Activated CD4-positive, alpha-beta T cell treated with anti-CD3 and anti-CD28 coated beads, Interleukin-2, amount 50 U/mL, for 4 hours (primary cell): ENCODE measurements around the gene CXCR2.
"Not testable (repeated sequence)": the region's sequence is repeated elsewhere in the genome, so short reads cannot be mapped to it uniquely, and the experiment has no call there.

Source experiments
- DNase-seq, 2 experiments: peaks; one replicate each; pipeline ENCODE4 v3.0.0-alpha.2; 2020

The CXCR2 gene

DNA sequence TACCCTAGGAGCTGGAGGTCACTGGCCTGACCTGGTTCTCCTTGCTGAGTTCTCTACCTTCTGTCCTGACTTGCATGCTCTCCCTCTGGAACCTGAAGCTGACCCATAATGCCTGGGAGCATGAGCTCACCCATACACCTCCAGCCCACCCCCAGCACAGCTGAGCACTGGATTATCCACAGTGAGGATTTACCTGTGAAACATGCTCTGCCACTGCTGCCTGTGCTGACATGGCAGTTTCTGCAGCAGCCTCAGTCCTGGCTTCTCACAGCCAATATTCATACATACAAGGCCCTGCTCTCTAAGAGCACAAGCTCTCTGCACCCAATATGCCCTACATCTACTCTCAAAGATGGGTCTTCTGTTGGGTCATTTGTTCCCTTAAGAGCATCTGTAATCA is 5.0 kb downstream of the CXCR2 start:
- DNase-seq, result no peak

DNA sequence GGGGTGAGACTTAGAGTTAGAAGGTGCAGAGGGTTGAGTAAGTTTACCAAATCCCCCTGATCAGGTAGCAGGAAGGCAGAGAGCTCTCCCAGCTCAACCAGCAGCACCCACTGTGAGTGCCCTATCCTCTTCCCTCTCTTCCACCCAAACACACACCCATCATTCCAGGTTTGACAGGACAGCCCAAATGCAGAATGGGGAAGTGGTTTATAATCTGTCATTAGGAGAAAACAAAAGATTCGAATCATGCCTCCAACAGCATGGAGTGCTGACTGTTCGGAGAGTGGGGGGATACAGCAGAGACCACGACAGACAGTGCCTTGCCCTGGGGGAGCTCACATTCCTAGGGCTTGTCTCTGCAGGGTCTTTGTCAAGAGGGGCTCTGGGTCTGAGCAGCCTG is 11.7 kb downstream of the CXCR2 start:
- no peak for DNase-seq

DNA sequence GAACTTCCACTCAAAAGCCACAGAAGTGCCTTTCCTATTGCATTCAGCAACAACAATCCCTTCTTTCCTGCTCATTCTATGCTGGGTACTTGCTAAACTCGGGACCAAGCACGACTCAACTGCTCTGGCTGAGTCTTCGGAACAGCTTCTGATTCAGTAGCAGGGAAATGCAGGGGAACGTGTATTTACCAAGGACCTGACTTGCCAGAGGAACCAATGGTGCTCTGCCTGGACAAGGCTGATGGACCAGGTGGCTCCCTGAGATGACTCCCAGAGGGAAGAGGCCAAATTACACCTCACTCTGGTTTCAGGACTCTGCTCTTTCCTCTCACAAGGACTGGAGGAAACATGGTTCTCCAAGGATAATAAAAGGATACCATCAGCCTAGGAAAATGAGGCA is 12.2 kb downstream of the CXCR2 start:
- DNase-seq, result no peak

DNA sequence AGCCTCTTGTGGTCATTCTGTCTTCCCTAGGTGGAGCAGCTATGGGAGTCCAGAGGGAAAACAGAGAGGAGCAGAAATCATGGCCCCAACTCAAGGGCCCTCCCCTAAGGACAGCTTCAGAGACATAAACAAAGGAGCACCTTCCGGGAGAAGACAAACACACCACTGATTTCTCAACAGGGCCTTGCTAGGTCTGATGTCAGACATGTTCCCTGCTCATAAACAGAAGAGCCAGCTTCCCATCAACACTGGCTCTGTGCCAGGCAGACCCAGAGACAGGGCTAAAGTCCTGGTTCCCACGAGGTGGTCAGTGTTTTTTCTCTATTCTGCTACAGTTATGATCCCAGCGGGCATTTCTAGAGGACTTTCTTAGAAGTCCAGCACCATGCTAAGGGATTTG is 19.3 kb downstream of the CXCR2 start:
- DNase-seq, result no peak

DNA sequence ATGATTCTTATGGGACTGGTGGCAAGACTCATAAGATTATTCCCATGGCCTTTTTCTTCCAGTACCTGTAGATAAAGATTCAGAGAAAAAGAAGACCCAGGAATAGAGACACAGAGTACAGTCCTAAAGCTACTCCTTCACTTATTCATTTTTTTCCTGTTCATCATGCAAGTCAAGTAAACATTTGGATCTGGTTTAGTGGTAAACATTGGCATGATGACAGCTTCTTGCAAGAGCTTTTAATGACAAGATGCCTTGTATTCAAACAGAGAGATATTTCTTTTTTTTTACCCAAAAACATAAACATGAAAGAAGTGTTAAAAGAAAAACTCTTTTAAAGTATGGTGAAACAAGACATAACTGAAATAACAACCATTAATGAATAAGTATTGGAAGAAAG is 20.2 kb downstream of the CXCR2 start:
- DNase-seq, result no peak

DNA sequence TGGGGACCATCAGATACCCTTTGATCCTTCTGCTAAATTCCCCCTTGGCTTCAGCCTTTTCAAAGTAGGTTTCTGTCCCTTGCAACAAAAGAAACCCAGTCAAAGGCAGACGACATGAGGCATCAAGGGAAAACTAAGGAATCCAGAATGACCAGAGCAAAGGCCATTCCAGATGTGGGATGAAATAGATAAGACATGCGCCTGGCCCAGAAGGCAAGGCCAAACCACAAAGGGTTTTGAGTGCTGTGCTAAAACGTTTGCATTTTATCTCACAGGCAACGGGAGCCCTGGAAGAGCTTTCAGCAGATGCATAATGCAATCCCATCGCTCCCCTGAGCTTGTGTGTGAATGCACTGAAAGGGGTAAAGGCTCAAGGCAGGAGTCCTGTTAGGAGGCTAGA is 23.3 kb downstream of the CXCR2 start:
- no peak for DNase-seq

DNA sequence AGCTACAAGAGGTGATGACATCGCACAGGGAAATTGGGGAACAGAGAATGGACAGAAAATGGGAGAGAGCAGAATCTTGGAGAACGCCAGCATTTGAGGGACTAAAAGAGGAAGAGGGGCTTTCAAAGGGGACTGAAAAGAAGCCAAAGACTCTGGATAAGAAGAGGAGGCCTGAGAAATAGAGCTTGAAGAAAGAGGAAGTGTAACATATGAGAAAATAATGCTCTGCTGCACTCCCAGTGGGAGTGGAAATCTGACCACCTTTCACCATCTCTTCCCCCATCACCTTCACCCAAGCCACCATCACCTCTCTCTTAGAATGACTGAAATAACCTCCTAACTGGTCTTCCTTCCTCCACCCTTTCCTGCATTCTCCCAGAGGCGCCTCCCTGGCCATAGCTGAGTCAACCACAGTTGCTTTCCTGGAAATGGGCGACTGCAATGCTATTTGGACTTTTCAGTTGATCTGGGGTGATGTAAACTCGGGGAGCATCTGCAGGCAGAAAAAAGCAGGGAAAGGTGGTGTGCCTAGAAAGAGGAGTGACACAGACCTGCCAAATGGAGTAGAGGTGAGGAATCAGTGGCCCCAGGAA is 24.1 kb downstream of the CXCR2 start:
- DNase-seq, result no peak

DNA sequence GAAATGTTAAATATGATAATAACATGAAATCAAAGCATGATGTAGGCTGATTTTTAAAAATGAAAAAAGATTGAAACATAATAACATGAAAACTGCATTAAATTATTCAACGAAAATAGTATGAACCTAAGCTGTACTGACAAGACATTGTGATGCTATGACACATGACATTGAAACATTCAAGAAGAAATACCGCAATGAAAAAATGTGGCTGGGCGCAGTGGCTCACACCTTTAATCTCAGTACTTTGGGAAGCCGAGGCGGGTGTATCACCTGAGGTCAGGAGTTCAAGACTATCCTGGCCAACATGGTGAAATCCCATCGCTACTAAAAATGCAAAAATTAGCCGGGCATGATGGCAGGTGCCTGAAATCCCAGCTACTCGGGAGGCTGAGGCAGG is 26.3 kb downstream of the CXCR2 start:
- no peak for DNase-seq

DNA sequence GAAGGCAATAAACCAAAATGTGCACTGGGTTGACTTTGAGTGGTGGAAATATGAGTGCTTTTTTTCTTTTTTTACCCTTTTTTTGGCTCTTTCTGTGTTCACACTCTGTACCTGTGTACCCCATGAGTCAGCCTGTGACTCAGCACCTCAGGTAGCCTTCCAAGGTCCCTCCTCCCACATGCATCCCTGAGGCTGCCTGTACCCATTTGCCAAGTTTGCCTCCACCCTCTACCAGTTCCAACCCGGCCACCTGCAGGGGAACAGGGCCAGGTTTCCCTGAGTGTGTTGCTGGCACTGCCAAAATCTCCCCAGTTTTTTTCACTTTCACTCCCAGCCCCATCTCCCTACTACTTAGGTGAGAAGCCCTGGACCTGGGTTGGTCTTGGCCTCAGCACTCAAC is 26.9 kb downstream of the CXCR2 start:
- DNase-seq, result no peak

DNA sequence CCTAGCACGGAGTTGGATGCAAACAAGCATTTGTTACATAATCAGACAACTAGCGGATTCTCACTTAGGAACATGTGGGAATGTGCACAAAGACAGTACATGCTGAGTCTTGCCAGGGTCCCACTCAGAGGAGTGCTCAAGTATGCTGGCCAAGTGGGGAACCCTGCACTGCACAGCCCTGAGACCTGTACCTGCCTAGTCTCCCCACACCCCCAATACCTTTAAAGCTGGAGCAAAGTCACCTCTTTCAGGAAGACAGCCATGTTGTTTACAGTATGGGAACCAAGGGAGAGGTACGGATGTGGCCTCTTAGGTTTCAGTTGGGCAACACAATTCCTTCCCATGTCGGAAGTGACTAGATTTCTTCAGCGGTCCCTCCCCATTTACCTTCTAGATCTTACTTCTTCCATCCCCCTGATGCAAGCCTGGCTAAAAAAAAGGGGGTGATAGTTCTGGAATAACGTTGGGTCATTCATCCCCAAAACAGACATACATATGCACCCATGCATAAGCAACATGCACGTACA is 30.2 kb downstream of the CXCR2 start:
- DNase-seq, result no peak

DNA sequence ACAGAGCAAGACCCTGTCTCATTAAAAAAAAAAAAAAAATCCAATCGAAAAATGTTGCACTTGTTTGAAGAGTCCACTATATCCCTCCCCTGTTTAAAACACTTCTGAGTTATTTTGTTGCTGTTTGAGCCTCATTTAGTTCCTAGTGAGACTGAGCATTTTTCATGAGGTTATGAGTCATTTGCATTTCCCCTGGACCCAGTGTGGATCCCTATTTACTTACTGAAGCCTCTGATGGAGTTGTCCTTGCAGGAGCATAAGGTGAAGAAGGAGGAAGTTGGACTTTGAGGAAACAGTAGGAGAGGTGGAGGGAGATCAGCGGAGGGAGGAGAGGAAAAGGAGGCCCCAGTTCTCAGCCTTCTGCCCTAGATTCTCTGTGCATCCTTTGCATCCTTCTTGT is 35.8 kb downstream of the CXCR2 start:
- DNase-seq, result no peak

DNA sequence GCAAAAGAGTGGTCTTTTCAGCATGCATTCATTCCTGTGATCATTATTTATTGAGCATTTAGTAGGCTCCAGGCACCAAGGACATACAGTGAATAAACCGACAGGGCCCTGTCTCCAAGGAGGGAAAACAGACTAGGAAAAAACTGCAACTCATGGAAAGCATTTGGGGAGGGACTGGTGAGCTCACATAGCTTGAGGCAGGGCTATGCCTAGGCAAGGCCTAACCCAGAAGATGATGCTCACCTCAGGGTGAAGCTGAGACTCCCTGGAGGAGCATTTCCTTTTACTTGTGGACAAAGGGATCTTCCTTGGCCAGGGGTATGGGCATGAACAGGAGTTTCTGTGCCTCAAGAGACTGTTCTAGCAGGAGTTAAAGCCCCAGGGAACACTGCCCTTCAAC is 37.0 kb downstream of the CXCR2 start:
- DNase-seq, result no peak

DNA sequence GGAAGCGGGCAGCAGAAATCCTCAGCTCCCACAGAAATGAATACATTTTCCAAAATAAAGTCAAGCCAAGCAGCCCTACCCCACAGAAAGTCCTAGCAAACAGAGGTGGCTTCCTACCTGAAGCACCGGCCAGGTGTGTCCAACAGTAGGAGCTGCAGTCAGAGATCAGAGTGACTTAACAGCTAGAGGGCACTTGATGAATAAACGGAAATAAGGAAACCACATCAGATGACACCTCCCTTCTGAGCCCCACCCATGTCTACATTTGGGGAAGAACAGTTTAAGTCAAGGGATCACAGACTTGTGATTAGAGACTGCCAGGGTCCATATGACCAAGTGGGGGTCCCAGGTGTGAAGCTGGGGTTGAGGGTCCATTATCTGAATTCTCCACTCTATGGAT is 41.0 kb downstream of the CXCR2 start, which contains the start of gene CXCR1:
TSS of gene CXCR1 (minus strand) at position 172 of the 400 bp plus-strand sequence. CDS start 1,751 bp downstream, outside the sequence.
- DNase-seq, result peak; percentile 9 to 16

DNA sequence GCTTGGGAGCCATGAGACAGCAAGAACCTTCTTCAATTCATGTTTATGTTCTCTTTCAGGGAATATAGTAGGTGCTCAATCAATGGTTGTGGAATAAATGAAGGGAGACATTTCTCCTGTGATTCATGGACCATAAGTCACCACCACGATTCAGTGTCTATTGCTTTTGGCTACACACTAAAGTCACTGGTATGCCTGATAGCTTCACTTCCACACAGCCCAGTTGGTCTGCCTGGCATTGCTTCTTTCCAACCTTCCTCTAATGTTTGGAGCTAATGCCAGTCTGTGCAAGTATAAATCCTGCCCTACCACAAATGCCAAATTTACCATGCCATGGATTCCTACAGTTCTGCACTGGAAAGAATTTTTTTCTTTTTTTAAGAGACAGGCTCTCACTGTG is 42.2 kb downstream of the CXCR2 start:
- no peak for DNase-seq

DNA sequence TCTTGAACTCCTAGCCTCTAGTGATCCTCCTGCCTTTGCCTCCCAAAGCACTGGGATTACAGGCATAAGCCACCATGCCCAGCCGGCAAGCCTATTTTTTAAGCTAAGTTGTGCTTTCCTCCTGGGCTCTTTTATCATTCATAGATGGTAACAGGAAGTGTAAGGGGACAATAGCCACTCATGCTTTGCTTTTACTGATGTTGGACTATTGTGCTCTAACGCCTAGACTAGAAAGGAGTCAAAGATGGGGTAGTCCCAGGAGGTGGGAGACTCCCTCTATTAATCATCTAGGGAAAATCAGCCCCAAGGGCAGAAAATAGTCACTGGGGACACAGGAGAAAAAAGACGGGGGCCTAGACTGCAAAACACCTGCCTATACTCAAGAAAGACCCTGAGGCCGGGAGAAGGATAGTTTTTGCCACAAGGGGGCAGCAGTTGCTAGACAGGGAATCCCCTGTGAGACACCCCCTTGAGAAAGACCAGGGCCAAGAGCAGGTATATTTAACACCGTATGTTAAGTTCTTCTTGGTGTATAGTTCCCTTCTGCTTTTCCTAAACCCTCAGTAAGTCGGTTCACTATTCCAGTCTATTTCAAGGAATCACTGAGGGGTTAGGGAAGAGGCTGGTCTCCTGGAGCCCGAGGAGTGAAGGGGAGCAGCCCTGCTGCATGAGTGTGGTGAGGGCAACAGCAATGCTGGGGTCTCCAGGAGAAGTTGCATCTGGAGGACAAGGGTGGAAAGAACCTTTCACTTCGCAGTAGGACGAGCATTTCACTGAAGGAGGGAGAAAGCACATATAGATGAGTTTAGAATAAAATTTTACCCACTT is 43.0 kb downstream of the CXCR2 start:
- peak; percentile 56 to 64 for DNase-seq

DNA sequence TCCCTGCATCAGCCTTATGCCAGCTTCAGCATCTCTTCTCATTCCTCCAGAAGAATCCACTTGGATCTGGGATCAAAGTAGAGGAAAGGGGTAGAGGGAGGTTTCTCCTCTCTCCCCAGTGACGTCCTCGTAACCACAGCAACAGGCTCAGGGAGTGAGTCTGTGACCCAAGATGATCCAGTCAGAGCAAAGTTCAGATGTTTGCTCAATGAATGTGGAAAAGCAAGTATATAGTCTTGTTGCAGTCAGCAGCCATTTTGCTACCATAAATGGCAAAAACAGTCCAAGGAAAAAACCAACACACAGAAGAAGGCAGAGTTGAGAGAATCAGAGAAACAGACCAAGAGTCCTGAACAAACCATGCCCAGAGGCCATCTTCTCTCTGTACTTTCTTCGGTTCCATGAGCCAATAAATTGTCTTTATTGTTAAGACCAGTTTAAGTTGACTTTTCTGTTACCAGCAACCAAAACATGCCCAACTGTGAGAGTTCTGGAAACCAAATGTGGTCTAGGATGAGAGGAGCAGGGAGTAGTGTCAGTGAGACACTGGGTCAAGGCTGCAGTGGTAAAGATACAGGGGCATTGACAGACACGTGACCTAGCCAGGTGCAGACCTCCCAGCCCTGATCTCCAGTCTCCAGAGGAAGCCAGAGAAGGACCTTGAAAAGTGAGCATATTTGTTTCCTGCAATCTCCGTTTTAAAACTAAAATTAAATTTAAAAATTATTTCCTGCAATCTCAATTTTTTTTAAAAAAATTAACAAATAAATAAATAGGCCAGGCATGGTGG is 44.1 kb downstream of the CXCR2 start:
- no peak for DNase-seq

DNA sequence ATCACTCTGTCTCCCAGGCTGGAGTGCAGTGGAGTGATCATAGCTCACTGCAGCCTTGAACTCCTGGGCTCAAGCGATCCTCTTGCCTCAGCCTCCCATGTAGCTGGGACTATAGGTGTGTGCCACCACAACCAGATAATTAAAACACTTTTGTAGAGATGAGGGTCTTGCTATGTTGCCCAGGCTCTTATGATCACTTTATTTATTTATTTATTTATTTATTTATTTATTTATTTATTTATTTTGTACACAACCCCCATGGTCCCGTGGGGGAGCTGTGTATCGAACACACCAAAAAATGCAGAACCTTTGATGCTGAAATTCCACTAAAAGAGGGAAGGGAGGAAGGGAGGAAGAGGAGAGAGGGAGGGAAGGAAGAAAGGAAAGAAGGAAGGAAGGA is 45.9 kb downstream of the CXCR2 start:
- DNase-seq, result not testable (repeated sequence)

DNA sequence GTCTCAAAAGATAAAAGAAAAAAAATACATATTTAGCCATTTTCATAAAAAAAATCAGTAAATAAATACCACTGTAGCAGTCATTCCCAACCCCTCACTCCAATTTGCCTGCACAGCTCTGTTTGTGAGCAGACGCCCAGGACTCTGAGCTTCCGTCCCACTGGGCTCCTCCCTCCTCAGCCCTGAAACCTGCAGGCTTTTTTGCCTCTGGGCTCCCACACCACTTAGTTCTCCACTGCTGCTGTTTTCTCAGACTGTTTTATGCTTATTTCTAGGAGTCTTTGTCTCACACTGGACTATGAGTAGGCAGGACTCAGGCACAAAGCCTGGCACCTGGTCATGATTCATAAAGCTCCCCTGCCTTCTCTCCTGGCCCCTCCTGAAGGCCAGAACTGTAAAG is 47.0 kb downstream of the CXCR2 start:
- DNase-seq, result no peak

DNA sequence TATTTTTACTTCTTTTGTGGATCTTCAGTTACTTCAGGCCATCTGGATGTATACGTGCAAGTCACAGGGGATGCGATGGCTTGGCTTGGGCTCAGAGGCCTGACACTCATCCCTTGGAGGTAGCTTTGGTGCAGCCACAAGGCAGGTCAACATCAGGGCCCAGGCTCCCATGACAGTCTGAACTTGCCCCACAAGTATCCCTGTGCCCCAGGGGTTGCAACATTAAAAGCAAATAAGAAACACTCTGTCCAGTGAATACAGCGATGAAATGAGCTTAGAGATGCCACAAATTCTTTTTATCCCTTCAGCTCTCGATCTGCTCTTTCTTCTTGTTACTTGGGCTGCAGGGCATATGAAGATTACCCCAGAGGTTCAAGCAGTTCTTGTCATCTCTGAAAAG is 54.0 kb downstream of the CXCR2 start:
- DNase-seq, result no peak

DNA sequence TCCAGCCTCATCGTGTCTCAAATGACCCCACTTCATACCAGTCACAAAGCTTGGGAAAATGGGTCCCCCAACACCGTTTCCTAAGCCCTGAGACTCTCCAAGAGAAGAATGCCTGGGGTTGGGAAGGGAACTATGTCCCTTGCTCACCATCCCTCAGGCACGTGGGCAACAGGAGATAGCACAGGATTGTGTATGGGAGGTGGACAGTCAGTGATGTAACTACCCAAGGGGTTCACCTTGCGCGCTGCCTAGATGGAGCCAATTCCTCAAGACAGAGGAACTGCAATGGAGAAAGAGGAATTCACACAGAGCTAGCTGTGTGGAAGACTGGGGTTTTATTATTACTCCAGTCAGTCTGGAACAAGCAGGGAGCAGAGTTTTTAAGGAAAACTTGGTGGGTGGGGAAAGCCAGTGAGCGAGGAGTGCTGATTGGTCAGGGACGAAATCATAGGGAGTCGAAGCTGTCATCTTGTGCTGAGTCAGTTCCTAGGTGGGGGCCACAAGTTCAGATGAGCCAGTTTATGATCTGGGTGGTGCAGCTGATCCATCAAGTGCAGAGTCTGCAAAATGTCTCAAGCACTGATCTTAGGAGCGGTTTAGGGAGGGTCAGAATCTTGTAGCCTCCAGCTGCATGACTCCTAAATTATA is 54.8 kb downstream of the CXCR2 start:
- no peak for DNase-seq

DNA sequence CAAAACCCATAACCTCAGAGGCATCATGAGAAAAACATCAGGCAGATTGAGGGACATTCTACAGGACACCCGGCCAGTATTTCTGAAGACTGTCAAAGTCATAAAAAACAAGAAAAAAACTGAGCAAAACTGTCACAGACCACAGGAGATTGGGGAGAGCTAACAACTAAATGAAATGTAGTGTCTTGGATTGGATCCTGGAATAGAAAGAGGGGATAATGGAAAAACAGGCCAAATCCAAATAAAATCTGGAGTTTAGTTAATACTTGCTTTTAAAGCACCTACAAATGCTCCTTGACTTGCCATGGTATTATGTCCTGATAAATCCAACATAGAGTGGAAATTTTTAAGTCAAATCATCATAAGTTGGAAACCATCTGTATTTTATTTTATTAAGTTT is 58.5 kb downstream of the CXCR2 start:
- DNase-seq, result no peak

DNA sequence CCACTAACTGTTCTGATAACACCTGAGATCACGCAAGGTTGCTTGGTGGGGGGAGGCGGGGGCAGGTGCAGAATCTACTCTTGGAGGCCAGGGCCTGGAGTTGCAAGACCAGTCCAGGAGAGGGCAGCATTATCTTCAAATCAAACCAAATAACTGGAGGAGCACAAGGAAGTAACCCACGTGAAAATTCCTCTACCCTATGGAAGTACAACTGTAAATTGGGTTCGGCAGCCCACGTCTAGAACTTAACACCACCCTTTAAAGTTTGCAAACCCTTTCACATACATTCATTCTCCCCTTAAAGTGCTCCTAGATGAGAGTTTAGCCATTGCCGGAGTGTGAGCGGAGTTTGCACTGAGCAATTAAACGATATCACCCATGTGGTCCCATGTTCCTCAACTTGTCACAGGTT is 60.5 kb downstream of the CXCR2 start:
- peak; percentile 65 to 67 for DNase-seq
